GM18951 (cell line): ENCODE data around the gene ODC1.

ENCODE experiments used
- POLR2A ChIP-seq: IDR thresholded peaks from 4 replicates; pipeline ENCODE4 v1.6.1; 2011; ENCODE audit warnings: mild to moderate bottlenecking; ENCODE audit not compliant: insufficient read length, insufficient read depth; ENCODE audit errors: extremely low read depth
- in situ Hi-C: fragments of 300-500 bp; cut with MboI; formaldehyde crosslinking; loops from one replicate; pipeline ENCODE4 v1.12.0; 2022; ENCODE audit warnings: low sequenced_read_pairs, mixed read lengths, inconsistent platforms; ENCODE audit not compliant: unreplicated experiment

Gene ODC1

GRCh38 chr2:10400568-10400977, 47.6 kb downstream of the ODC1 start:
- in situ Hi-C loops = loop anchor here (10.0 kb wide), 1 partner anchor 96 kb away; the partner anchor contains the start of gene HPCAL1
- no peak for TF ChIP-seq POLR2A

- in situ Hi-C loops = loop anchor here (10.0 kb wide), 1 partner anchor 95 kb away; the partner anchor contains the start of gene HPCAL1
- TF ChIP-seq POLR2A = no peak
These were observed 48.1 kb downstream of the ODC1 start for GRCh38 chr2:10400002-10400401.

GRCh38 chr2:10399358-10399757, 48.8 kb downstream of the ODC1 start:
- in situ Hi-C loops = no loop called here

GRCh38 chr2:10398496-10398895, 49.6 kb downstream of the ODC1 start:
- in situ Hi-C loops = no loop called here
- TF ChIP-seq POLR2A = no peak

More at GRCh38 chr2:10399358-10399757, 48.8 kb downstream of the ODC1 start:
- TF ChIP-seq POLR2A = no peak

- in situ Hi-C loops = no loop called here
- no peak for TF ChIP-seq POLR2A
These were observed 50.2 kb downstream of the ODC1 start for GRCh38 chr2:10397878-10398277.

- in situ Hi-C loops = no loop called here
- no peak for TF ChIP-seq POLR2A
These were observed 50.7 kb downstream of the ODC1 start for GRCh38 chr2:10397297-10397875.

- in situ Hi-C loops = no loop called here
- no peak for TF ChIP-seq POLR2A
These were observed 51.7 kb downstream of the ODC1 start for GRCh38 chr2:10396464-10396863.

- no peak for TF ChIP-seq POLR2A
- in situ Hi-C loops = no loop called here
These were observed 52.2 kb downstream of the ODC1 start for GRCh38 chr2:10395893-10396292.

GRCh38 chr2:10393640-10393982, 54.5 kb downstream of the ODC1 start:
- TF ChIP-seq POLR2A = no peak
- in situ Hi-C loops = no loop called here

- in situ Hi-C loops = no loop called here
- no peak for TF ChIP-seq POLR2A
These were observed 55.0 kb downstream of the ODC1 start for GRCh38 chr2:10392951-10393639.

GRCh38 chr2:10392548-10392947, 55.6 kb downstream of the ODC1 start:
- TF ChIP-seq POLR2A = no peak
- in situ Hi-C loops = no loop called here

GRCh38 chr2:10392100-10392499, 56.0 kb downstream of the ODC1 start:
- in situ Hi-C loops = no loop called here
- TF ChIP-seq POLR2A = no peak

- in situ Hi-C loops = no loop called here
- no peak for TF ChIP-seq POLR2A
These were observed 57.7 kb downstream of the ODC1 start for GRCh38 chr2:10390369-10390801.
